Amygdala (tissue), 56 donors: Measurements from ENCODE around the gene UAP1.
A peak's percentile ranks its signal among the peaks of the same experiment; 100 is the strongest.

Experiments
- DNase-seq, 56 donors: peaks; one replicate each; lab custom pipeline; 2025; lab: John Stamatoyannopoulos, UW

UAP1 gene

GRCh38 chr1:162609306-162609705 lies 47.8 kb downstream of the UAP1 start:
- no peak for DNase-seq

GRCh38 chr1:162612606-162613400 lies 51.3 kb downstream of the UAP1 start:
- no peak for DNase-seq

- no peak for DNase-seq
Measured at GRCh38 chr1:162616848-162617247, 55.3 kb downstream of the UAP1 start.

- DNase-seq: no peak
Measured at GRCh38 chr1:162617513-162617912, 56.0 kb downstream of the UAP1 start.

GRCh38 chr1:162619076-162619475 lies 57.6 kb downstream of the UAP1 start:
- DNase-seq: no peak

- DNase-seq: no peak
Measured at GRCh38 chr1:162621256-162621655, 59.7 kb downstream of the UAP1 start.

- DNase-seq: no peak
Measured at GRCh38 chr1:162625679-162626078, 64.2 kb downstream of the UAP1 start.

GRCh38 chr1:162626094-162626493 lies 64.6 kb downstream of the UAP1 start:
- DNase-seq: no peak

GRCh38 chr1:162626761-162627160 lies 65.2 kb downstream of the UAP1 start:
- DNase-seq: no peak

GRCh38 chr1:162627662-162628296 lies 66.3 kb downstream of the UAP1 start:
- DNase-seq: no peak

- DNase-seq: no peak
Measured at GRCh38 chr1:162629077-162629627, 67.6 kb downstream of the UAP1 start.

- no peak for DNase-seq
Measured at GRCh38 chr1:162629651-162630050, 68.1 kb downstream of the UAP1 start.

GRCh38 chr1:162631546-162632191 lies 70.1 kb downstream of the UAP1 start:
- DNase-seq: no peak

- DNase-seq: peak in 3 of 56 donors; percentile 2 to 7 (median 5)
Measured at GRCh38 chr1:162632217-162632666, 70.7 kb downstream of the UAP1 start, which contains the start of gene DDR2. DDR2 (plus strand) TSS chr1:162632464; CDS start chr1:162719064, 86,600 bp downstream.

- no peak for DNase-seq
Measured at GRCh38 chr1:162632698-162633080, 71.2 kb downstream of the UAP1 start.

- no peak for DNase-seq
Measured at GRCh38 chr1:162633081-162633762, 71.7 kb downstream of the UAP1 start.

- DNase-seq: no peak
Measured at GRCh38 chr1:162635418-162635817, 73.9 kb downstream of the UAP1 start.

- DNase-seq: no peak
Measured at GRCh38 chr1:162639718-162640117, 78.2 kb downstream of the UAP1 start.

- no peak for DNase-seq
Measured at GRCh38 chr1:162641114-162641513, 79.6 kb downstream of the UAP1 start.

GRCh38 chr1:162644986-162645314 lies 83.4 kb downstream of the UAP1 start:
- DNase-seq: no peak

- DNase-seq: no peak
Measured at GRCh38 chr1:162645666-162646065, 84.1 kb downstream of the UAP1 start.
